Effector memory CD4-positive, alpha-beta T cell (primary cell): ENCODE measurements around the gene TNPO3.
A peak's percentile ranks its signal among the peaks of the same experiment; 100 is the strongest.

Source experiments
- DNase-seq, 3 donors: peaks; one replicate each; pipeline ENCODE4 v3.0.0-alpha.2; 2020
- H3K27ac ChIP-seq: 2 replicates; pipeline ENCODE4 v1.7.0; 2013; ENCODE audit warnings: mild to moderate bottlenecking, low read length, moderate library complexity; ENCODE audit not compliant: insufficient read depth, poor library complexity, severe bottlenecking
- H3K27me3 ChIP-seq: replicated peaks from 2 replicates; pipeline ENCODE4 v1.7.0; 2013; ENCODE audit warnings: mild to moderate bottlenecking, low read length; ENCODE audit not compliant: insufficient read depth, control insufficient read depth, poor library complexity, severe bottlenecking
- H3K36me3 ChIP-seq: 2 replicates; pipeline ENCODE4 v1.7.0; 2013; ENCODE audit warnings: mild to moderate bottlenecking, low read length, moderate library complexity; ENCODE audit not compliant: control insufficient read depth, insufficient read depth
- H3K4me1 ChIP-seq: 2 replicates; pipeline ENCODE4 v1.7.0; 2013; ENCODE audit warnings: low read length, mild to moderate bottlenecking; ENCODE audit not compliant: control insufficient read depth, insufficient read depth, poor library complexity, severe bottlenecking
- H3K4me3 ChIP-seq: 2 replicates; pipeline ENCODE4 v1.7.0; 2013; ENCODE audit warnings: low read length, low read depth, mild to moderate bottlenecking; ENCODE audit not compliant: insufficient read depth, poor library complexity, severe bottlenecking
- H3K9me3 ChIP-seq: 2 replicates; pipeline ENCODE4 v1.7.0; 2013; ENCODE audit warnings: mild to moderate bottlenecking, low read length, moderate library complexity; ENCODE audit not compliant: control insufficient read depth

TNPO3 gene

GRCh38 chr7:128934361-128935341 is 120.3 kb downstream of the TNPO3 start:
- Histone ChIP-seq H3K4me3 (no peak overlapping the region), H3K4me1 (peaks cover 24% of the 10 kb centered on the region), H3K36me3 (no peaks in the 10 kb centered on the region), H3K27ac (no peak overlapping the region), H3K27me3 (no peaks in the 10 kb centered on the region), H3K9me3 (no peaks in the 10 kb centered on the region)
- no peak for DNase-seq

GRCh38 chr7:128933180-128933891 is 121.6 kb downstream of the TNPO3 start:
- Histone ChIP-seq H3K4me3 (no peak overlapping the region), H3K36me3 (no peaks in the 10 kb centered on the region), H3K4me1 (peaks cover 16% of the 10 kb centered on the region), H3K9me3 (no peaks in the 10 kb centered on the region), H3K27ac (no peak overlapping the region), H3K27me3 (no peaks in the 10 kb centered on the region)
- DNase-seq = peak in 2 of 3 donors; percentile 17 to 38

DNA sequence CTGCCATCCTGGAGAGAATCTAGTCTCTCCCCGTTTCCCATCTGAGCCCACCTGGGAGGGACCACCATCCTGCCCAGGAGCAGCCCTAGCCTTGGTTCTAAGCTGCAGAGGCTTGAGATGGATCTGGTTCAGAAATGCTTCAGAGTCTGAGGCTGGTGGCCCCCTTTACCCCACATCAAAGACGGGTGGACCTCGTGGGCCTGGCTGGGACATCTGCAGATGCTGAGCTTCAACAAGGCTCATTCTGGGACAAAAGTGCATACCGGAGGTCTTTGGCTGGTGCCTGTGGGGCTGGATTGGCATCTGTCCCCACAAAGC is 122.1 kb downstream of the TNPO3 start:
- H3K4me1 ChIP-seq = peaks cover 16% of the 10 kb centered on the region
- no peaks in the 10 kb centered on the region for H3K27me3 ChIP-seq
- no peak overlapping the region for H3K4me3 ChIP-seq

DNA sequence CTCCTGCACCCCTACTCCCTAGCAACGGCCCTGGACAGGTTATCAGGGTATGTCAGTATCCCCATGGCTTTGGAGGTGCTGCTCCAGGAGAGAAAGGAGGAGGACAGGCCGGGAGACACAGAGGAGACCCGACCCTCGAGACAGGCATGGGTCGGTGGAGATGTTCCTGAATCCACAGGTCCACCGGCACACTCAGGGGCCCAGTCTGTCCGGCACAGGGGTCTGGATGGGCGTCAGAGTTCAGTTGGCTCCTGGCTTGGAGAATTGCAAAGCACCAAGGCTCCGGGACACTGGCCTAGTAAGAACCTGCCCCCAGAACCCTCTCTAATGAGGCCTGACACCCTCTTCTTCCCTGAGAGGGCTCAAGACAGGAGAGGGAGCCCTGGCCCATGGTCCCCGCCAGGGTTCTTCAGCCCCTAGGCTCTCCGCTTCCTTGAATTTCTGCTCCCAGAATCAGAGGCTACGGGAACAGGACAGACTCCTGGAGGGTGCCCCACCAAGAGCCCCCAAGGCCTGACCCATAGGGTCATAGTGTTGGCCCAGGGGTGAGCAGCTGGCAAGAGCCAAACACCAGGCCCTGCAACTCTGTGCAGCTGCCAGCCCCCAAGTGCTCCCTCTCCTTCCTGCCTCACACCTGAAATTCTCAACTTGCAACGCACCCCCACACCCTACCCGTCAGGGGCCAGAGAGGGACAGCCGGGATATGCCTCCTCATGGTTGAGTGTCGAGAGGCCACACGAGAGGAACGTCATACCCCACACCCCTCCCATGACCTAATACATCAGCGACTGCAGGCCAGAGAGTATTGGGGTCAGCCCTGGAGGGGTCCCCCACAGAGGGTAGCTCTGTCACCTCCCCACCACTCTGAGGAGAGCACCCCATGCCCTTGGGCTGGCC is 122.7 kb downstream of the TNPO3 start:
- Histone ChIP-seq H3K27me3 (no peaks in the 10 kb centered on the region), H3K4me1 (peaks cover 16% of the 10 kb centered on the region), H3K36me3 (no peaks in the 10 kb centered on the region), H3K9me3 (no peaks in the 10 kb centered on the region), H3K27ac (no peak overlapping the region), H3K4me3 (no peak overlapping the region)
- no peak for DNase-seq

More for the DNA sequence above, 122.1 kb downstream of the TNPO3 start:
- Histone ChIP-seq H3K9me3 (no peaks in the 10 kb centered on the region), H3K36me3 (no peaks in the 10 kb centered on the region), H3K27ac (no peak overlapping the region)
- DNase-seq = no peak

DNA sequence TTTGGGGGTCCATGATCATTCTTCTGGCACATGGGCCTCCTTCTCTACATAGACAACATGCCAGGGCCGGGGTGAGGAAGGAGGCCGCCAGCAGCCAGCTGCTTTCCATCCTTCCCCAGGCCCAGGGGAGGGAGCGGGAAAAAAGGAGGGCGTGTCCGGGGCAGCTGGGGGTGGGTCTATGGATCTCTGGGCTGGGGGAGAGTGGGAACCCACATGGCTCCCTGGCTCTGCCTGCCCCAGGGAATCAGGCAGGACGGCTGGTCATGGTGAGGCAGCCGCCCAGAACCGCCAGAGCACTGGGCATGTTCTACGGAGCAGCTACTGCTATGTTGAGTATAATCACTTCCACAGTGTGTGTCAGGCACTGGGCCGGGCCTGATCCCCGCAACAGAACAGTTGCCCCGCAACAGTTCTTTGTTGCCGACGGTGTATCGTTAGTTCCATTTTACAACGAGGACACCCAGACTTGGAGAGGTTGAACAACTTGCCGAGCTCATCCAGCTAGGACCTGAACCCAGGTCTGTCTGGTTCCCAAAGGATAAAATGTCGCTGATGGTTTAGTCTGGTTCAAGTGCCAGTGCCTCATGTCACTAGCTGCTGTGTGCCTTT is 123.6 kb downstream of the TNPO3 start:
- Histone ChIP-seq H3K27me3 (no peaks in the 10 kb centered on the region), H3K27ac (no peak overlapping the region), H3K4me1 (peaks cover 16% of the 10 kb centered on the region), H3K36me3 (no peaks in the 10 kb centered on the region), H3K9me3 (no peaks in the 10 kb centered on the region), H3K4me3 (no peak overlapping the region)
- no peak for DNase-seq

DNA sequence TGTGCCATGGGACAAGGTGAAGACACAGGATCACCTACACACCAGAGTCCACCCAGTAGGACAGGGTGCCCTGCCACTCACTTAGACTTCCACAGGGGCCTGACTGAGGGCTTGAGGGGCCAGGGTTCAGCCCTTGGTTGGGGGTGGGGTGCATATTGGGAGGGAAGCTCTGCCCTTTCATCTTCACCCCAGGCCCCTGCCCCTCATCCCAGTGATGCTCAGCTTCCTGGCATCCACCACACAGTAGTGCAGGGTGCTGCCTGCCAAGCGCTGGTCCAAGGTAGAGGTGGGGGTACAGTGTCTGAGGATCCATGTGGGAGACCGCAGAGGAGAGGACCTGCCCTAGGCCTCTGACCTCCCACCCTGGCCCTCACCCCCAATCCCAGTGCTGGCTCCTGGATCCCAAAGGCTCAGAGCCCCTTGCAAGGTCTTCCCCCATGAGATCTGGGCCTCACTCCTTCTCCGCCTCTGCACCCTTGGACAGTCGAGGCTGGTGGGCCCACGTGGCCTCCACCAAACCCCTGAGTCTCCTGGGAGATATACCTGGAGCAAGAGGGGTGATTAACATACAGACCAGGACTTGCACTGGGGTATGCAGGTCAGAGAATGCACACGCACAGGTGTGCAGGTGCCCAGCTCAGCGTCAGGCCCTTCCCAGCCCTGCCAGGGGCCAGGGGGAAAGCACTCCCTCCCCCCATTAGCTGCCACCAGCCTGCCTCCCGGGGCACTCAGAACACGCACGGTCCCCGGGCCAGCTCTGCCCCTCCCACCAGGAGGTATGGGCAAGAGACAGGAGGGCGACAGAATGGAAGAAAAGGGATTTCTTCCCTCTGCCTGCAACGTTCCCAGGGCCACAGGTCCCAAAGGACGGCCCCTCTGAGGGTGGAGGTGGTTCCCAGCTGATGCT is 125.8 kb downstream of the TNPO3 start:
- Histone ChIP-seq H3K27me3 (no peaks in the 10 kb centered on the region), H3K9me3 (no peaks in the 10 kb centered on the region), H3K4me1 (peaks cover 16% of the 10 kb centered on the region), H3K36me3 (no peaks in the 10 kb centered on the region), H3K4me3 (no peak overlapping the region), H3K27ac (no peak overlapping the region)
- DNase-seq = no peak

DNA sequence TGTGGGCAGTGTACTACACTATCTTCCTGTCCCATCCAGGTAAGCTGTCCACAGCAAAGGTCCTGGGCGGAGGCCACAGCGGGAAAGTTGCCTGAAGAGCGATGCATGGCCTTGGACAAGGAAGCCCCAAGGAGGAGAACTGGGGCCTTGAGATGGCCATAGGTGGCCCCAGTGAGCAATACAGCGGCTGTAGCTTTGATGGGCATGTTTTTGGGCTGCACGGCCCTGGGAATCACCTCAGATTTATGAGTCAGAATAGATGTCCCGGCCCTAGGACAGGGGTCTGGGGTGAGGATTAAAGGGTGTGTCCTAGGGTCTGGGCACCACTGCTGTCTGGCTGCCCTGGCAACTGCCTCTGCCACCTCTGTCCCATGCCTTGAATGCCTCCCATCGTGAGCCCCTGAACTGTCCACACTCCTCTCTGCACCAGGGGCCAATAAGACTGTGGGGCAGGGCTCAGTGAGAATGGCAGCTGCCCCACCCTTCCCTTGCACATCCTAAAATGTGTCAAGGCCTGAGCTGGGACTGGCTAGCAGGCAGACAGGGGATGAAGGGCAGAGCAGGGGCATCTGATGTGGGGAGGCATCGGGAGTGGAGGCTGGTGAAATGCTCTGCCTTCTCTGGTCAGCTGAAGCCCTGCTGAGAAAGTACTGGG is 126.6 kb downstream of the TNPO3 start:
- H3K27ac ChIP-seq = no peak overlapping the region
- no peaks in the 10 kb centered on the region for H3K27me3 ChIP-seq
- DNase-seq = no peak
- H3K36me3 ChIP-seq = no peaks in the 10 kb centered on the region
- H3K4me3 ChIP-seq = no peak overlapping the region
- H3K4me1 ChIP-seq = peaks cover 10% of the 10 kb centered on the region
- H3K9me3 ChIP-seq = no peaks in the 10 kb centered on the region

- no peak for DNase-seq
- no peaks in the 10 kb centered on the region for H3K4me1 ChIP-seq
Observed at GRCh38 chr7:128924707-128925588, 130.0 kb downstream of the TNPO3 start.

More at GRCh38 chr7:128924707-128925588, 130.0 kb downstream of the TNPO3 start:
- H3K27me3 ChIP-seq = no peaks in the 10 kb centered on the region
- H3K4me3 ChIP-seq = no peak overlapping the region
- no peaks in the 10 kb centered on the region for H3K36me3 ChIP-seq
- H3K9me3 ChIP-seq = no peaks in the 10 kb centered on the region
- no peak overlapping the region for H3K27ac ChIP-seq
